ENCODE data around the gene ACSM2B. TPM values are rescaled to one million over a fixed set of nuclear protein-coding genes. Genes with fewer than 3 reads are reported as not detected.
"Not testable (repeated sequence)": the region's sequence is repeated elsewhere in the genome, so short reads cannot be mapped to it uniquely, and the experiment has no call there.

ACSM2B gene
- total RNA-seq, 1 experiment from 2014 or later = not detected

DNA sequence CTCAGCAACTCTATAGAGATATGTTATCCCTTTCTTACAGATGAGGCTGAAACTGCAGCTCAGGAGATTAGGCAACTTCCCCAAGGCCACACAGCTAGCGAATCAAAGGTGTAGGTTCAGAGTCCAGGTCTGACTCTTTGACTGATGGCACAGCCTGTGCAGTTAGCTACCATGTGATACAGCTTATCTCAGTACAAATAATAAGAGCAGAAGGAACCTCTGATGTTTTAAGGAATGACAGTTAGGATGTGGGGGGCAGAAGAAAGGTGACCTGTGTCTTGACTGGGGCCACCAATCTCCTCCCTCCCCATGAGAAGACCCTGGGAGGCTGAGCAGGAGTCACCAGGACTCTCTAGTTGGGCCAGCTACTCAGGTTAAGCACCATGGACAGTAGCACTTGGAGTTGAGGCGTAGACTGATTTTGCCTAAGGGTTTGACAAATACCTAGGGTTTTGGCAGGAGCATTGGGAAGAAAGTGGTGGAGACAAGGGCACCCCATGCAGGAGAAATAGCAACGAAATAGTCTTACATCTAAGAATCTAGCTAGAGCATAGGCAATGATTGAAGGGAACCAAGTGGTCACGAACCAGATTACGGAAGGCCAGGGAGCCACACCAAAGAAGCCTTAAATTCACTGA lies 22.8 kb upstream of the ACSM2B start:
- DNase-seq (ENCODE audit: extremely low read depth, low read depth) = no peak

DNA sequence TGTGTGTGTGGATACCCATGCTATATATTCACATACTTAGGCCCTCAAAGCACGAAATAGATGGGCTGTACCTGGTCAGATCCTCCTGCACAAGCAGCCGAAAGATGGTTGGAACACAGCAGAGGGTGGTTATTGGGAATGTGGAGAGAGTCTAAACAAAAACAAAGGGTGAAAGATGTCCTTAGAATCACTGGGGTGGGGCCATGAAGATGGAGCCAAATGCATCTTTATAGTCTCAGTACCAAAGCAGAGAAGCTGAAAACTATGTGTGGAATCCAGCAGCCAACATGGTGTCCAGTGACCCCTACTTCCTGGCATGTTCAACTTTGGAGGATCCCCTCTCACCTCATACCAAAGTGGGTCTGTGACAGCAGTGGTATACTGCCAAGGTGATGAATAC lies 19.5 kb upstream of the ACSM2B start:
- DNase-seq (ENCODE audit: extremely low read depth, low read depth) = not testable (repeated sequence)

DNA sequence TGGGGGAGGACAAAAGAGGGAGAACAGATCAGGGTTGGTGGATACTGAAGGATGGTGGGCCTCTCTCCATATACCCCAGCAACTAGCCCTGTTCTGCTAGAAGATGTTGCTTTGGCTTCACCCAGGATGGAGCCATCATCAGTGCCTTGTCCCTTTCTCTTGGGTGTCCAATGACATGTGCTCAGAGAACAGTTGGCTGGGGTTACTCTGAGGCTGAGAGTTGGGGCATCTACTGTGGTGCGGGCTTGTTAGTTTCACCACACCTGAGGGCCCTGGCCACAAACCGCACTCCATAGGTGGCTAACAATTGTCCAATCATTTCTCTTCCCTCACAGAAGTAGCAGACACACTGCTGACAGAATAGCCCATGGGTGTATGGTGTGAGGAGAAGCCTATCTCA lies 18.9 kb upstream of the ACSM2B start:
- DNase-seq (ENCODE audit: extremely low read depth, low read depth) = not testable (repeated sequence)

DNA sequence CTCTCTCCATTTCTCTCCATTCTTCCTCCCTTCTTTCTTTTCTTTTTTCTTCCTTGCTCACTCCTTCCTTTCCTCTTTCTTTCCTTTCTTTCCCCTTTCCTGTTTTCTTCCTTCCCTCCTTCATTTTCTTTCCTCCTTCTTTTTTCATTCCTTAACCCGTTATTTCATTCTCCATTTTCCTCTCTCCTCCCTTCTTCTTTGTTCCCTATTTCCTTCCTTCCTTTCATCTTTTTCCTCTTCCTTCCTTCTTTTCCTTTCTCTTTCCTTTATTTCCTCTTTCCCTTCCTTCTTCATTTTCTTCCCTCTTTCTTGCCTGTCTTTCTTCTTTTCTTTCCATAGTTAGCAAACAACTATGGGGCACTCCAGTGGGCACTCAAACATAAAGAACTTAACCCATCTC lies 16.6 kb upstream of the ACSM2B start:
- DNase-seq (ENCODE audit: extremely low read depth, low read depth) = not testable (repeated sequence)

DNA sequence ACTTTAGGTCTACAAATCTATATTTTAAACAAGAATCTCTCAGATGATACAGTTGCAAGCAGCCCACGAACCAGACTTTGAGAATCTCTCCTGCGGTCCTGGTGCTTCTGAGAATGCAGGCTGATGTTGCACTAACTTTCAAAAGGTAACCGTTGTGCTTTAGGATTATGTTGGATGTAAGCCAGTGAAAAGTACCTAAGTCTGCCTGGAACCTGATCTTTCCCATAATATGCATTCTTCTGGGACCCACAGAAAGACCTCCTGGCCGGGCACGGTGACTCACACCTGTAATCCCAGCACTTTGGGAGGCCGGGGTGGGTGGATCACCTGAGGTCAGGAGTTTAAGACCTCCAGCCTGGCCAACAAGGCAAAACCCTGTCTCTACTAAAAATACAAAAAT lies 13.3 kb upstream of the ACSM2B start:
- DNase-seq (ENCODE audit: extremely low read depth, low read depth) = not testable (repeated sequence)

DNA sequence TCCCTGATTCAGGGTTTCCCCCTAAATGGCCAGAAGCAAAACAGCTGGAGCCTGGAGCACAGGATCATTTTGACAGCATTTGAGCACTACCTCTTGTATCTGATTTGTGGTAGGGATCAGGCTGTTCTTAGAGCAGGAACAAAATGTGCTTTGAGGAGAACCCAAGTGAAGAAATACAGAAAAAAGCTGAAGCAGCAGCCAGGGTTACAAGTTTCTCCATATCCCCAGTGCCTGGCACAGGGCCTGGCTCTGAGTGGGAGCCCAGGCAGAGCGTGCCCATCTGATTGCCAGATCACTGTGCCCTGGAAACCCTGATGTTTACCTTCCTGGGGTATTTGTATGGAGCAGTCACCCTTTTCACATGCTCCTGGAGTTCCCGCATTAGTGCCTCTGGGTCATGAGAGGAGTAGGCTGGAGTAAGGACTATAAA lies 11.5 kb upstream of the ACSM2B start:
- DNase-seq (ENCODE audit: extremely low read depth, low read depth) = not testable (repeated sequence)

DNA sequence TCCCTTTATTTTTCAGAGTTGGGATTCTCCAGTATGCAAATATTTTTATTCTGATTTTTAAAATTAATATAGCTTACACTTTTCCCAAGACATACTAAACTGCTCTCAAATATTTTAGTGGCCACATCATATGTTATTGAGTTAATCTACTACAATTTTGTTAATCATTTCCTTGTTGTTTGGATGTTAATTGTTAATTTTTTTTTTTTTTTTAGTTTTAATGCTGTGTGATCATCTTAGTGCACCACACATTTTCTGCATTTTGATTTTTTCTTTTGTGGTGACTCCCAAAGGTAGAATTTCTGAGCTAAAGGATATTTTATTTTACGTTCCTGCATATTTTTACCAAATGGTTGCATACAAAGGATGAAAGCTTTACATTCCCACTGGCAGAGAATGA lies 10.5 kb upstream of the ACSM2B start:
- not testable (repeated sequence) for DNase-seq (ENCODE audit: extremely low read depth, low read depth)

DNA sequence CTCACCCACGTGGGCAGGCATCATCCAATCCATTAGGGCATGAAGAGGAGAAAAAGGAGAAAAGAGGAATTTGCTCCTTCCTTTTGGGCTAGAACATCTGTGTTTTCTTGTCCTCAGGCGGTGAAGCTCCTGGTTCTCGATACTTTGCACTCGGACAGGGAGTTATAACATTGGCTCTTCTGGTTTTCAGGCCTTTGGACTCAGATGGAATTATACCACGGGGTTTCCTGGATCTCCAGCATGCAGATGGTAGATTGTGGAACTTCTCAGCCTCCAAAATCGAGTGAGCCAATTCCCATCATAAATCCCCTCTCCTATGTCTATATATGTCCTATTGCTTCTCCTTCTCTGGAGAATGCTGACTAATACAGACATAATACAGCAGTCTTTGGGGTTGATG lies 9.9 kb upstream of the ACSM2B start:
- DNase-seq (ENCODE audit: extremely low read depth, low read depth) = not testable (repeated sequence)

DNA sequence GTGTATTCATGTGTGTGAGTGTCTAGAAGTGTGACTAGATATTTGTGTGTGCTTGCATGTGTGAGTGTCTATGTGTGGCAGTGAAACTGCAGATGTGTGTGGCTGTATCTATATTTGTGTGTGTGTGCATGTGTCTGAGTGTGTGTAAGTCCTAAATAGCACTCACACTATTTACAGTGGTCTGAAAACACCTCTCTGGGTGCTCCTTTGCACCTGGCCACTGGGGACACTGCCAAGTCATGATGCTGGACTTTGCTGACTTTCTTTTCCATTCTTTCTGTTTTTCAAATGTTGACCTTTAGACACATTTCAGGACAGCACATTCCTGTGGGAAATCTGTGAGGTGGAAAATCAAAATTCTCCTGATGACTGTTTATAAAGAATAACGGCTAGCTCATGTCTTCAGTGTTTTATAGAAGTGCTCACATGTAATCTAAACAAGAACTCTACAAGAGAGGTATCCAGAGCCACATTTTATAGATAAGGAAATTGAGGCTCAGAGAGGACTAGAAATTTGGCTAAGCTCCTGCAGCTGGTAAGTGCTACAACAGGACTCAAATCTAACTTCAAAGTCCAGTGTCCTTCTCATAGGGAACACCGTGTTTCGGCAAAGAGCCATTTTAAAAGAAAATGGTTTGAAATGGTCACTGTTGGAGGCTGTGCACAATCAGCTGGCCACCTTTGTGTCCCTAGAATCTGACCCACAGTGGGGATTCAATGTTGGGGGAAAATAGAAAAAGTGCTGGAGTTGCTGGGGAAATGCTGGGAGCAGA lies 4.5 kb upstream of the ACSM2B start:
- DNase-seq (ENCODE audit: extremely low read depth, low read depth) = not testable (repeated sequence)

DNA sequence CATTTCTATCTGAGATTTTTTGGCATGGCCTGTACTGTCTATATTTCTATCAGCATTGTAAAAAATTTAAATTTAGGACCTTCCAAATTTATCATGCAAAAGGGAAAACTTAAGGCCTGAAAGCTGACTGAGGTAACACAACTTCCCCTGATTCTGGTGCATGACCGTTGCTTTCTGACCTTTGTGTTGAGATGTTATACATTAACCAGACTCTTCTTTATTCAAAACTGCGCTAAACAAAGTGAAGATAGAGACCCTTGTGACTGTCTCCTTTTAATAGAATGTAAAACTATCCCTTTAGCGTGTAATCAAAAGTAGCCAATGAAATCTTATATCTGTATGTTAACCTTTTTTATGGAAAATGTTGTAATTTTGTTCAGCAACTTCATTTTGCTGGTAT lies 1.9 kb upstream of the ACSM2B start:
- DNase-seq (ENCODE audit: extremely low read depth, low read depth) = not testable (repeated sequence)

DNA sequence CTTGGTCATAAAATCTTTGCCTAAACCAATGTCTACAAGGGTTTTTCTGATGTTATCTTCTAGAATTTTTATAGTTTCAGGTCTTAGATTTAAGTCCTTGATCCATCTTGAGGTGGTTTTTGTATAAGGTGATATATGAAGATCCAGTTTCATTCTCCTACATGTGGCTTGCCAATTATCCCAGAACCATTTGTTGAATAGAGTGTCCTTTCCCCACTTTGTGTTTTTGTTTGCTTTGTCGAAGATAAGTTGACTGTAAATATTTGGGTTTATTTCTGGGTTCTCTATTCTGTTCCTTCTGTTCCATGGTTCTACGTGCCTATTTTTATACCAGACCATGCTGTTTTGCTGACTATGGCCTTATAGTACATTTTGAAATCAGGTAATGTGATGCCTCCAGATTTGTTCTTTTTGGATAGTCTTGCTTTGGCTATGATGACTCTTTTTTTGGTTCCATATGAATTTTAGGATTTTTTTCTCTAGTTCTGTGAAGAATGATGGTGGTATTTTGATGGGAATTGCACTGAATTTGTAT lies 7.0 kb downstream of the ACSM2B start:
- not testable (repeated sequence) for DNase-seq (ENCODE audit: extremely low read depth, low read depth)

DNA sequence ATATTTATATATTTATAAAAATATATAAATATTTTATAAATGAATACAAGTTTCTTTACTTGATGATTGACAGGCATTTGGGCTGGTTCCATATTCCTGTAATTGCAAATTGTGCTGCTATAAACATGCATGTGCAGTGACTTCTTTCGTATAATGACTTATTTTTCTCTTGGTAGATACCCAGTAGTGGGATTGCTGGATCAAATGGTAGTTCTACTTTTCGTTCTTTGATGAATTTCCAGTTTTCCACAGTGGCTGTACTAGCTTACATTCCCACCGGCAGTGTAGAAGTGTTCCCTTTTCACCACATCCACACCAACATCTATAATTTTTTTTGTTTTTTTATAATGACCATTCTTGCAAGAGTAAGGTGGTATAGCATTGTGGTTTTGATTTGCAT lies 7.8 kb downstream of the ACSM2B start:
- DNase-seq (ENCODE audit: extremely low read depth, low read depth) = no peak

DNA sequence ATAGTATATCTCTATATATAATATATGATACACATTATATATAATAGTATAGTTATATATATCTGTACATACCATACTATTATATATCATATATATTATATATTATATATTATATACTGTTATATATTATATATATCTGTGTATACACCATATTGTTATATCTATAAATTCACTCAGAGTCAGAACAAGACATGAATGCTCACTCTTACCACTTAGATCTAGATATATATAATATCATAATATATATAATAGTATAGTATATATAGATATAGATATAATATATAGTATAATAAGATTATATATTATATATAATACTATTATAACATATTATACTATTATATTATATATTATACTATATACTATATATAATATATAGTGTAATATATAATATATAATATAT lies 9.3 kb downstream of the ACSM2B start:
- DNase-seq (ENCODE audit: extremely low read depth, low read depth) = no peak

DNA sequence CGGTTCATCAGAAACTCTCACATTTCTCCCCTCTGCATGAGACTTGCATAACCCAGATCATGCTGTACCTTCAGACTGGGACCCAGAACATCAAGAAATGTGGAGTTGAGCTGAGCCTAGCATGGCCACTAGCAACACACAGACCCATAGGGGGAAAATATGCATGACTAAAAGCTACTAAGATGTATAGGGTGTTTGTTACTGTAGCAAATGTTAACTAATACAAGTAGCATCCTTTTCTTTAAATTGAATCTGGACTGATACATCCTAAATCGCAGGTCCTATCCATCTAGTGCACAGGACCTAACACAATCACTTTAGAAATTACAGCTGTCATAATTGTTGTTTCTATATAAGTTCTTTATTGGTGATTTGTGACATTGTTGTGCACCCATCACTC lies 10.8 kb downstream of the ACSM2B start:
- not testable (repeated sequence) for DNase-seq (ENCODE audit: extremely low read depth, low read depth)

DNA sequence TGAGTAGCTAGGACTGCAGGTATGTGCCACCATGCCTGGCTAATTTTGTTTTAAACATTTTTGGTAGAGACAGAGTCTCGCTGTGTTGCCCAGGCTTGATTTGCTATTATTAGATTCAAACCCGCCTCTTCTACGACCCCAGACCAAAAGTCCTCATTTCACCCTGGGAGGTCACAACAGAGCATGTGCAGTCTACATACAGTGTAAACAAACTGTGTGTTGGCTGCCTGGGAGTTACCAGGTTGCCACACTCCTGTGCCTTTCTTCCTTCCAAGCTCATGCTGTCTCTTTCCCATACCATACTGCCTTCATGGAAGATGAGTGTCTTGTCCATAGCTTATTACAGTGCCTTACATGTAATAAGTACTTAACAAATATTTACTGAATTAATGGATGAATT lies 11.9 kb downstream of the ACSM2B start:
- not testable (repeated sequence) for DNase-seq (ENCODE audit: extremely low read depth, low read depth)

DNA sequence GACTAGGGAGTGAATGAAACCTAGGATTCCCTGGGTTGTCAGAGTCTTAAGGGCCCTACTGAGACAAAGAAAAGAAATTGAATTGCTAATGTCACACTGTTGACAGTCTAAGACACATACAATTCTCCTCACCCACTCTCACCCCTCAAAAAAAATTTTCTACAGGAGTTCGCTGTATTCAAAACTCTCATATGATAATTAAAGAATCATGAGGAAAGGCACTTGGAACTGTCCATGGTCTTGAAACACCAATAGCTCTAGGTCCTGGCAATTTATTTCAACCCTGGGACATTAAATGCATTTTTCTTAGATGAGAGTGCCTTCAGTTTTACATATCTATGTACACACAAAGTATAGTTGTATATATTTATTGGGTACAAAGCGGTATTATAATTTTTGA lies 20.5 kb downstream of the ACSM2B start:
- not testable (repeated sequence) for DNase-seq (ENCODE audit: extremely low read depth, low read depth)

DNA sequence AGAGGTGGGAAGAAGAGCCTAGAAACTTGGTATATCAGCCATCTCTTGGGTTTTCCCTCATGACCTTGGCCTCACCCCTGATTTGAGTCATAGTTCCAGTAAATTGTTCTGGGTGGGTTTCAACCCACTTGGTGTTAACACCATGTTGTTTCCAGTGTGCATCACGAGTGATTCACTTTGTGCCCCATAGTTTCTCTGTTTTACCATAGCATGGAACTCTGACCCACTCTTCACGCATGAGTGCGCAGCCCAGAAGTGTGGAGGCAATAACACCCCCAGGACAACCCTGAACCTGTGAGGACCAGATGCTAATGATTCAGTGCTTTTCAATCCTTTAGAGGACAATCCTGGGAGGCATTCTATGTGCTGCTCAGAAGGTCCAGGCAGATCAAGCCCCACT lies 21.5 kb downstream of the ACSM2B start:
- DNase-seq (ENCODE audit: extremely low read depth, low read depth) = not testable (repeated sequence)

DNA sequence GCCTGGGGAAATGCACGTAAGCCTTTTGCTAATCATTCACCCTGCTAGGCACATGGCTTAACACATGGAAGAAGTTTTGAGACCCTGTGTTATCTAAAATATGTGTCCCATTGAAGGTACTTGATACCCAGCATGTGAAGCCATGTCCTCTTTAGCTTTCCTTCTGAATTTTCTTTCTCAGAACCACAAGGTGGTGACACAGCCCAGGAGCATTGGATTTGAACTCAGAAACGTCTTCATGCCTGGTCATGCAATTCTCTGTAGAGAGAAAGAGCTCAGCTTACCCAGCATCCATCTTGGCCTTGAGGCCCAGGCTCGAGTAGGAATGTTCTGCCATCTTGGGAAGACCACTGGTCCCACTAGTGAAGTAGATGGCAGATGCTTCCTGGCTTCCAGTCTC lies 22.7 kb downstream of the ACSM2B start:
- not testable (repeated sequence) for DNase-seq (ENCODE audit: extremely low read depth, low read depth)

DNA sequence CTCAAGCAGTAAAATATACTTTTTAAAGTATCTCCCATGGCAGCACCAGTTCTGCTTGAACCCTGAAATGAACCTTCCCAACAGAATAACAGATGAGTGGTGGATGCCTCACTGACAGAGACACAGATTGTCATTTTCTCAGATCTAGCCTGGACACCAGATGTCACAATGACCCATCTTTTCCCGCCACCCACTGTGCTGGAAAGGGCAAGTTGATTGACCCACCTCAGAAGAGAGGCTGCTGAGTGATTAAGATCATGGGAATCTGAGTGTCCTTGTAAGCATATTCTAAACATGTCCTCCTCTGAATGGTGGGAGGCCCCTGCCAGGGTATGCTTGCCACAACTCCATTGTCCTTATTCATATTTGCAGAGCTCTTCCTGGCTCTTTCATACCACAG lies 29.2 kb downstream of the ACSM2B start:
- DNase-seq (ENCODE audit: extremely low read depth, low read depth) = not testable (repeated sequence)

DNA sequence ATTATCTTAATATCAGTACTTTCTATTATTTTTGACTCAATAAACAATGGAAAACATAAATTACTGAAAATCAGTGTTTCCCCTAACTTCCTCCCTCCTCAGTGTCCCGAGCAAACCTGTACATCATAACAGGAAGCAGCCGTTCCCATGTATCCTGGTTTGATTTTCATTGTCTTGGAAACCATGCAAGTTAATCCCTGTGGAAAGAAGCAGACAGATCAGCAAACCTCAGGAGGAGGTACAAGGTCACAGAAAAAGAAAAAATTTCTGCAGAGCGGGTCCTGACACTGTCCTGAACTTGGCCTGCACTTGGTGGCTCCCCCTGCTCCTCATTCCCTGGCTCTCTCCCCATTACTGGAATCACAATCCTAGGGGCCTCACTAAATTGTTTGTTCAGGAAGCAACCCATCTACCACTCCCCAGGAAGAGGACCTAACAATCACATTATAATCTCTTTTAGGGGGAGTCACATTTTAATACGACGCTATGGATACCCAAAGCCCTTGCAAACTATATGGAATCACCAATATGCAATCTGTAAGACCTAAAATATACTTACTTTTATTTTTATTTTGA lies 29.8 kb downstream of the ACSM2B start:
- not testable (repeated sequence) for DNase-seq (ENCODE audit: extremely low read depth, low read depth)

DNA sequence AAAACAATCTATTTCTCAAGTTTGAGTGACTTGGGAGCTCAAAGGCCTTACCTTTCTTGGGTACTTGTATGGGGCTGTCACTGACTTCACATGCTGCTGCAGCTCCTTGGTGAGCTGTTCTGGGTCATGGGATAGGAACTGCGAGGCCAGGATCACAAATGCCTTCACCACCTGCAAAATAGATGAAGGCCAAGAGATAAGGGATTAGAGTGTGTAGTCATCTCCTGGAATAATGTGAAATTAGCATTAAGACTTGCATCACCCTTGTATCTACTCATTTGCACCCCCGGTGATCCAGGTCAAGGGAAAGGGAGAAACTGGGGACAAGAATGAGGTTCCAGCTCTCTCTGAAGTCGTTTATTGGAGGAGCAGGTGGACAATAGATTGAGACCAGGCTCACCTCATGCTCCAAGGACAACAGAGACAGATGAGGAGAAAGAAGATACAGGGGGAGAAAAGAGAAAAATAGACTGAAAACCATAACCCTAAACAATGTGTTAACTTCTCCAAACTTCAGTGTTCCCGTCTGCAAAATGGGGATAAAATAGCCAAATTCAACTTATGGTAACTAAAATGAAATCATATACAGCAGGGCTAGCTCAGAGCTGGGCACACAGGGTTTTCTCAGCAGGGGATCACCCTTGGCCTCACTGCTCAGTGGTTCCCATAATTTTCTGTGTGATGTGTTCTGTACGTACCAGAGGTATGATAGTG lies 35.4 kb downstream of the ACSM2B start:
- not testable (repeated sequence) for DNase-seq (ENCODE audit: extremely low read depth, low read depth)
